HepG2 (cell line): Measurements from ENCODE around the gene IFNA1. TPM values are rescaled to one million over a fixed set of nuclear protein-coding genes. Genes with fewer than 3 reads are reported as not detected.
A peak's percentile ranks its signal among the peaks of the same experiment; 100 is the strongest.

Source experiments
- ATAC-seq: fragments of 200-7000 bp; cut with Tn5 transposase; 3 replicates; pipeline ENCODE4 v1.9.1; 2020; ENCODE audit warnings: mild to moderate bottlenecking, moderate library complexity
- BruUV-seq: library from RNA; stranded (reverse); fragments of 400-500 nt; replicated peaks from 2 replicates; lab custom pipeline; 2021; lab: Mats Ljungman, UMichigan
- CTCF ChIA-PET: fragments of 300-600 bp; formaldehyde crosslinking; extraction: SDS; loops from one replicate; lab custom pipeline; 2021; ENCODE audit warnings: low total read pairs, inconsistent platforms, low intra/inter-chr PET ratio; lab: Yijun Ruan, JAX
- POLR2A ChIA-PET: fragments of 350-600 bp; sonication (Branson Sonifier 250); formaldehyde crosslinking; loops from one replicate; lab custom pipeline; 2020; ENCODE audit warnings: antibody characterized with exemption, inconsistent platforms; lab: Yijun Ruan, JAX
- DNase-seq: peaks from one replicate; pipeline ENCODE4 v3.0.0-alpha.2; 2015; ENCODE audit warnings: low spot score
- FAIRE-seq: peaks from 3 replicates; lab custom pipeline; 2011; peaks lifted over from hg19 to GRCh38; lab: Jason Lieb, UNC
- H2AFZ ChIP-seq: one replicate; pipeline ENCODE4 v1.6.1; 2011; ENCODE audit warnings: low read length, inconsistent platforms
- H3K27ac ChIP-seq: fragments of 300-600 bp; 3 replicates; pipeline ENCODE4 v1.8.0; 2011; ENCODE audit warnings: mixed run types, mild to moderate bottlenecking, mixed read lengths, low read length, inconsistent platforms; ENCODE audit not compliant: insufficient read depth; ENCODE audit errors: extremely low read length
- H3K27me3 ChIP-seq, 2 experiments: fragments of 200-600 bp in 1 of 2; 2 replicates in 1 of 2; 3 replicates in 1 of 2; pipeline versions ENCODE4 v1.6.0 to v1.8.0; 2011; ENCODE audit warnings: low read length in 2 of 2, mild to moderate bottlenecking in 2 of 2, moderate library complexity in 2 of 2, inconsistent platforms in 1 of 2; ENCODE audit not compliant: insufficient read depth in 2 of 2, control insufficient read depth in 1 of 2
- H3K36me3 ChIP-seq, 2 experiments: fragments of 200-600 bp in 1 of 2; replicated peaks in 1 of 2; 2 replicates in 1 of 2; 3 replicates in 1 of 2; pipeline versions ENCODE4 v1.5.1 to v1.8.0; 2011; ENCODE audit warnings: low read length in 2 of 2, inconsistent platforms in 1 of 2; ENCODE audit not compliant: insufficient read depth in 2 of 2, control insufficient read depth in 1 of 2
- H3K4me1 ChIP-seq: 2 replicates; pipeline ENCODE4 v1.5.1; 2012; ENCODE audit warnings: low read length, inconsistent platforms; ENCODE audit not compliant: insufficient read depth
- H3K4me2 ChIP-seq: 2 replicates; pipeline ENCODE4 v1.6.0; 2011; ENCODE audit warnings: low read depth, low read length, inconsistent platforms
- H3K4me3 ChIP-seq, 3 experiments: fragments of 200-600 bp in 1 of 3; sonication (generic), shearing (Covaris generic) in 1 of 3; replicated peaks in 1 of 3; 2 replicates each; pipeline ENCODE4 v1.5.1; 2011 to 2016; ENCODE audit warnings: low read length in 3 of 3, inconsistent platforms in 2 of 3, low read depth in 2 of 3, mild to moderate bottlenecking in 2 of 3, control low read depth in 1 of 3, mixed read lengths in 1 of 3; ENCODE audit not compliant: insufficient read depth in 1 of 3
- H3K79me2 ChIP-seq: one replicate; pipeline ENCODE4 v1.6.1; 2011; ENCODE audit warnings: low read length, inconsistent platforms; ENCODE audit not compliant: insufficient read depth
- H3K9ac ChIP-seq: 2 replicates; pipeline ENCODE4 v1.6.0; 2011; ENCODE audit warnings: mild to moderate bottlenecking, low read depth, low read length, inconsistent platforms; ENCODE audit not compliant: insufficient read depth
- H3K9me3 ChIP-seq: 2 replicates; pipeline ENCODE4 v1.5.1; 2012; ENCODE audit warnings: mild to moderate bottlenecking, low read length
- H4K20me1 ChIP-seq: 2 replicates; pipeline ENCODE4 v1.6.0; 2011; ENCODE audit warnings: inconsistent platforms, mild to moderate bottlenecking, low read length, moderate library complexity; ENCODE audit not compliant: insufficient read depth
- HOXA3 ChIP-seq: sonication (generic); formaldehyde crosslinking; IDR thresholded peaks from 2 replicates; pipeline ENCODE4 v1.5.0; 2020; ENCODE audit warnings: missing genetic modification reagents
- MAFF ChIP-seq: IDR thresholded peaks from 2 replicates; pipeline ENCODE4 v1.6.1; 2011; ENCODE audit warnings: low read depth, low read length, improper control_type of control experiment
- MAFK ChIP-seq, 2 experiments: IDR thresholded peaks in 1 of 2; conservative IDR thresholded peaks in 1 of 2; 2 replicates each; pipeline ENCODE4 v1.6.1; 2011; ENCODE audit warnings: improper control_type of control experiment in 2 of 2, low read length in 2 of 2
- NFE2L2 ChIP-seq: fragments of 150-350 bp; IDR thresholded peaks from 2 replicates; pipeline ENCODE4 v1.6.1; 2014; ENCODE audit warnings: low read length
- NR2F2 ChIP-seq: IDR thresholded peaks from 2 replicates; pipeline ENCODE4 v1.6.1; 2012; ENCODE audit warnings: low read depth, inconsistent platforms, borderline replicate concordance
- ZBTB49 ChIP-seq: sonication (generic); formaldehyde crosslinking; IDR thresholded peaks from 2 replicates; pipeline ENCODE4 v1.4.0; 2020; ENCODE audit warnings: missing genetic modification reagents, borderline replicate concordance
- ZMYM4 ChIP-seq: sonication (generic); formaldehyde crosslinking; IDR thresholded peaks from 2 replicates; pipeline ENCODE4 v1.8.1; 2023; ENCODE audit warnings: mild to moderate bottlenecking, missing genetic modification reagents
- ZNF101 ChIP-seq: sonication (generic); formaldehyde crosslinking; IDR thresholded peaks from 2 replicates; pipeline ENCODE4 v1.4.0; 2020; ENCODE audit warnings: mild to moderate bottlenecking, low read depth, missing genetic modification reagents, borderline replicate concordance
- ZZZ3 ChIP-seq: sonication (generic); formaldehyde crosslinking; IDR thresholded peaks from 2 replicates; pipeline ENCODE4 v1.4.0; 2020; ENCODE audit warnings: missing genetic modification reagents, mild to moderate bottlenecking, borderline replicate concordance
- WGBS: methylation state at CpG from one replicate; pipeline ENCODE4 v1.1.6; 2017; ENCODE audit warnings: low lambda C conversion rate; 5-methylcytosine and 5-hydroxymethylcytosine counted together
- in situ Hi-C: cut with HindIII; loops from 2 replicates; pipeline ENCODE4 v1.10.0; 2017; ENCODE audit warnings: low pct_unique_long_range_greater_than_20kb; ENCODE audit not compliant: extremely low pct_ligation_motif_present
- intact Hi-C: fragments of 100-400 bp; cut with micrococcal nuclease; formaldehyde crosslinking; loops from one replicate; pipeline ENCODE4 v1.10.0; 2022; ENCODE audit not compliant: unreplicated experiment
- polyA plus RNA-seq, 8 experiments: library from polyadenylated mRNA; depleted of rRNA in 3 of 8; stranded (reverse) in 7 of 8; unstranded in 1 of 8; fragments of >200 nt; fragmentation: Illumina TruSeq in 4 of 8; extraction: Trizol in 4 of 8; gene quantifications; 2 replicates each; pipeline versions ENCODE4 v1.2.1 to v1.2.3, GENCODE V29; 2011 to 2016; ENCODE audit warnings: low read depth in 4 of 8, missing spikeins in 1 of 8, mixed read lengths in 1 of 8; ENCODE audit not compliant: insufficient read depth in 1 of 8
- total RNA-seq, 5 experiments: library from RNA; depleted of rRNA; stranded (reverse); fragments of >200 nt; fragmentation: Illumina TruSeq; extraction: Trizol; gene quantifications; 2 replicates each; pipeline ENCODE4 v1.2.3, GENCODE V29; 2016; ENCODE audit warnings: low read depth in 1 of 5
- TF ChIP-seq, protein P1 (sequence below): IDR thresholded peaks from 2 replicates; pipeline ENCODE4 v1.6.1; 2018; ENCODE audit warnings: missing genetic modification reagents
- TF ChIP-seq, protein P2 (sequence below): sonication (generic); formaldehyde crosslinking; IDR thresholded peaks from 2 replicates; pipeline ENCODE4 v1.8.1; 2023; ENCODE audit warnings: mild to moderate bottlenecking, inconsistent platforms, moderate library complexity, missing genetic modification reagents, borderline replicate concordance

IFNA1 gene
- total and polyA plus RNA-seq, 2 of the 13 experiments (the other 11 are each of a cell fraction or from before 2014, with no cell fraction given), result not detected

DNA sequence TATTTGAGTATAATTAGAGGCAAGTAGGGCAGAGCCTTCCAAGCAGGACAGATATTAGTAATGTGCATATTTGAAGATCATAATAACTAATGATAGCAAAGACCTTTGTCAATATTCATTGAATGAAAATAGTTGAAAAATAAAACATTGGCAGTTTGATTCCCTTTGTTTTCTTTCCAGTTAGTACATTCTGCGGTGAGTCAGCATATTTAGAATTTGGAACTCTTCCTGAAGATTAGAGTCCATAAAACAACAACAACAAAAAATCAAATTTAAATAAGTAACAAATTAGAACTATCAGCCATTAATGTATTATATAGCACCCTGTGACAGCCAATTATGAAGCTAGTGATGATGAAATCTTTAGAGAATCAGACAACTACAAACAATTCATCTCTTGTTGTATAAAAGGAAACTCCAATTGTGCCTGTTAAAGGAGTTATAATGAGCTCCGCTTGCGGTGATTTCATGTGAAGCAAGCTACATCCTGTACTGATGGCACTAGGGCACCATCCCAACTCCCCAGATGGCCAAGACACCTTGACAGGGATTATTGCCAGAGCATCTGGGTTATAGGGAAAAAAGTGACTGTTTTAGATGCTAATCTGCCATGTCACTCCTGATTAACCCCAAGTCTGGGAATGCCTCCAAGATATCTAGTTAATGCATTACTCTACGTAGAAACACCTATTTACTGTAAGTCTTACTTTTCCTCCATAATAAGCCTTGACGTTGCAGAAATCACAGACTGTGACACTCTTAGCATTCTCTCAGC is 24.6 kb upstream of the IFNA1 start:
- Histone ChIP-seq H3K27ac (no peak overlapping the region), H3K9me3 (no peaks in the 10 kb centered on the region), H3K4me2 (no peak overlapping the region), H3K79me2 (no peaks in the 10 kb centered on the region), H3K36me3 (no peaks in the 10 kb centered on the region), H3K27me3 (no peaks in the 10 kb centered on the region), H3K4me3 (no peak overlapping the region), H3K4me1 (no peaks in the 10 kb centered on the region), H2AFZ (no peak overlapping the region), H3K9ac (no peak overlapping the region), H4K20me1 (no peaks in the 10 kb centered on the region)
- in situ Hi-C loops (no loop called here), intact Hi-C loops (no loop called here)
- 6% methylated on average over 5 of the region's 5 CpGs for WGBS
- BruUV-seq, result no TSS peak
- ChIA-PET POLR2A (no interaction called here), CTCF (no interaction called here)
- no peak for ATAC-seq
- no peak for DNase-seq
- TF ChIP-seq ZZZ3 (no peak), NFE2L2 (peak; percentile 85), MAFK (conservative IDR thresholded peaks at IDR 0.05 in 1 of 2, IDR thresholded peaks at IDR 0.05 in 1 of 2; ENCODE audit: low read length in 2 of 2) (peak; percentile 74 to 87), MAFF (peak; percentile 77)
- TF ChIP-seq, protein P1, sequence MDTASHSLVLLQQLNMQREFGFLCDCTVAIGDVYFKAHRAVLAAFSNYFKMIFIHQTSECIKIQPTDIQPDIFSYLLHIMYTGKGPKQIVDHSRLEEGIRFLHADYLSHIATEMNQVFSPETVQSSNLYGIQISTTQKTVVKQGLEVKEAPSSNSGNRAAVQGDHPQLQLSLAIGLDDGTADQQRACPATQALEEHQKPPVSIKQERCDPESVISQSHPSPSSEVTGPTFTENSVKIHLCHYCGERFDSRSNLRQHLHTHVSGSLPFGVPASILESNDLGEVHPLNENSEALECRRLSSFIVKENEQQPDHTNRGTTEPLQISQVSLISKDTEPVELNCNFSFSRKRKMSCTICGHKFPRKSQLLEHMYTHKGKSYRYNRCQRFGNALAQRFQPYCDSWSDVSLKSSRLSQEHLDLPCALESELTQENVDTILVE (CRISPR knock-in tag), result no peak
- no peak for FAIRE-seq

DNA sequence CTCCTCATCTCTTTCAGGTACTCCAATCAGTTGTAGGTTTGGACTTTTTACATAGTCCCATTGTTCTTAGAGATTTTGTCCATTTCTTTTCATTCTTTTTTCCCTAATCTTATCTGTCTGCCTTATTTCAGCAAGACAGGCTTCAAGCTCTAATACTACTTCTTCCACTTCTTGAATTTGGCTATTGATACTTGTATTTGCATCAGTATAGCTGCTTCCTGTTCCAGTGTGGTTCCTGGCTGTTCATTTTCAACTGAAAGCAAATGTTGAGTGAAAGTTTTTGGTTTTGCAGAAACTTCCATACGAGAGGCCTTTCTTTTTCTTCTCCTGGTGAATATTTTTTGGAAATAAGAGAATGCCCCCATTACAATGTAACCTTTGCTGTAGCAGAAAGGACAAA is 12.0 kb upstream of the IFNA1 start:
- DNase-seq (no peak), ATAC-seq (no peak), FAIRE-seq (no peak)
- no TSS peak for BruUV-seq
- Histone ChIP-seq H3K9me3 (no peaks in the 10 kb centered on the region), H3K79me2 (no peaks in the 10 kb centered on the region), H3K36me3 (no peaks in the 10 kb centered on the region), H3K4me2 (no peak overlapping the region), H3K4me3 (no peak overlapping the region), H3K27ac (no peak overlapping the region), H3K27me3 (no peaks in the 10 kb centered on the region), H3K9ac (no peak overlapping the region), H4K20me1 (no peaks in the 10 kb centered on the region), H3K4me1 (no peaks in the 10 kb centered on the region), H2AFZ (no peak overlapping the region)
- in situ Hi-C loops (no loop called here), intact Hi-C loops (no loop called here)
- WGBS, result 15% methylated on average over 1 of the region's 1 CpG
- ChIA-PET CTCF (no interaction called here), POLR2A (no interaction called here)
- TF ChIP-seq HOXA3 (CRISPR knock-in tag) (no peak), ZMYM4 (no peak), ZBTB49 (CRISPR knock-in tag) (no peak), NR2F2 (no peak), ZNF101 (no peak)
- TF ChIP-seq, protein P2, sequence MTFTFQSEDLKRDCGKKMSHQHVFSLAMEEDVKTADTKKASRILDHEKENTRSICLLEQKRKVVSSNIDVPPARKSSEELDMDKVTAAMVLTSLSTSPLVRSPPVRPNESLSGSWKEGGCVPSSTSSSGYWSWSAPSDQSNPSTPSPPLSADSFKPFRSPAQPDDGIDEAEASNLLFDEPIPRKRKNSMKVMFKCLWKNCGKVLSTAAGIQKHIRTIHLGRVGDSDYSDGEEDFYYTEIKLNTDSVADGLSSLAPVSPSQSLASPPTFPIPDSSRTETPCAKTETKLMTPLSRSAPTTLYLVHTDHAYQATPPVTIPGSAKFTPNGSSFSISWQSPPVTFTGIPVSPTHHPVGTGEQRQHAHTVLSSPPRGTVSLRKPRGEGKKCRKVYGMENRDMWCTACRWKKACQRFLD, result no peak
